Muscle of arm (tissue), 12 donors: ENCODE results near the gene MYD88. TPM values are rescaled to one million over a fixed set of nuclear protein-coding genes. Genes with fewer than 3 reads are reported as not detected.

ENCODE experiments used
- DNase-seq: peaks from one replicate; pipeline ENCODE4 v3.0.0-alpha.2; 2013
- polyA plus RNA-seq, 12 donors: library from polyadenylated mRNA; unstranded; fragments of 120-200 nt; gene quantifications; one replicate each; pipeline ENCODE4 v1.2.1, GENCODE V29; 2013; ENCODE audit not compliant: insufficient read length in 12 of 12

Gene MYD88
- polyA plus RNA-seq, 12 donors = 15.4 to 38.2 (median 22.6) TPM; not detected in 1

- no peak for DNase-seq
Observed at GRCh38 chr3:38110314-38111050, 28.0 kb upstream of the MYD88 start.

- DNase-seq = no peak
Observed at GRCh38 chr3:38111201-38111600, 27.3 kb upstream of the MYD88 start.

GRCh38 chr3:38111696-38112377 lies 26.6 kb upstream of the MYD88 start:
- DNase-seq = no peak

GRCh38 chr3:38112378-38112761 lies 26.1 kb upstream of the MYD88 start:
- DNase-seq = no peak

GRCh38 chr3:38114052-38114874 lies 24.2 kb upstream of the MYD88 start:
- no peak for DNase-seq

- DNase-seq = no peak
Observed at GRCh38 chr3:38114875-38115644, 23.4 kb upstream of the MYD88 start.

- DNase-seq = no peak
Observed at GRCh38 chr3:38115645-38116427, 22.6 kb upstream of the MYD88 start.

- DNase-seq = no peak
Observed at GRCh38 chr3:38116471-38117162, 21.8 kb upstream of the MYD88 start.

GRCh38 chr3:38117163-38117716 lies 21.2 kb upstream of the MYD88 start:
- DNase-seq = no peak

- DNase-seq = peak; percentile 25
Observed at GRCh38 chr3:38117748-38118420, 20.6 kb upstream of the MYD88 start.

- DNase-seq = no peak
Observed at GRCh38 chr3:38118421-38119247, 19.8 kb upstream of the MYD88 start.

- DNase-seq = no peak
Observed at GRCh38 chr3:38119248-38119544, 19.3 kb upstream of the MYD88 start.

- no peak for DNase-seq
Observed at GRCh38 chr3:38119821-38120692, 18.4 kb upstream of the MYD88 start.

- no peak for DNase-seq
Observed at GRCh38 chr3:38120693-38121450, 17.6 kb upstream of the MYD88 start.

- no peak for DNase-seq
Observed at GRCh38 chr3:38121451-38121831, 17.0 kb upstream of the MYD88 start.

- DNase-seq = no peak
Observed at GRCh38 chr3:38121832-38122461, 16.5 kb upstream of the MYD88 start.
